IMR-90 (cell line): ENCODE results near the gene CYP19A1. TPM values are rescaled to one million over a fixed set of nuclear protein-coding genes. Genes with fewer than 3 reads are reported as not detected.

Experiments used
- ATAC-seq: fragments of 200-7000 bp; cut with Tn5 transposase; 2 replicates; pipeline ENCODE4 v1.9.1; 2020; ENCODE audit warnings: low read depth, mild to moderate bottlenecking, moderate library complexity
- BruUV-seq: library from RNA; stranded (reverse); fragments of 400-500 nt; replicated peaks from 2 replicates; lab custom pipeline; 2021; lab: Mats Ljungman, UMichigan
- CTCF ChIA-PET: fragments of 300-600 bp; formaldehyde crosslinking; extraction: SDS; loops from one replicate; lab custom pipeline; 2021; ENCODE audit warnings: antibody characterized with exemption; lab: Yijun Ruan, JAX
- POLR2A ChIA-PET: fragments of 300-600 bp; sonication (Branson Sonifier 250); formaldehyde crosslinking; loops from one replicate; lab custom pipeline; 2022; ENCODE audit warnings: antibody characterized with exemption; ENCODE audit not compliant: unreplicated experiment; lab: Charles Lee
- DNase-seq: peaks from one replicate; pipeline ENCODE4 v3.0.0; 2013
- H2AFZ ChIP-seq: replicated peaks from 2 replicates; pipeline ENCODE3; 2013; ENCODE audit warnings: low read length, mild to moderate bottlenecking; ENCODE audit not compliant: poor library complexity
- H2AK5ac ChIP-seq: 2 replicates; pipeline ENCODE4 v1.6.1; 2013; ENCODE audit warnings: low read depth, low read length, inconsistent platforms
- H2AK9ac ChIP-seq: replicated peaks from 2 replicates; pipeline ENCODE3; 2013; ENCODE audit warnings: mild to moderate bottlenecking, low read depth, low read length, moderate library complexity; ENCODE audit not compliant: poor library complexity
- H2BK120ac ChIP-seq: 2 replicates; pipeline ENCODE4 v1.6.1; 2013; ENCODE audit warnings: low read depth, low read length, inconsistent platforms
- H2BK15ac ChIP-seq: 3 replicates; pipeline ENCODE4 v1.6.1; 2013; ENCODE audit warnings: low read depth, low read length, inconsistent platforms
- H2BK20ac ChIP-seq: 2 replicates; pipeline ENCODE4 v1.6.1; 2013; ENCODE audit warnings: low read depth, mild to moderate bottlenecking, inconsistent platforms, low read length, moderate library complexity
- H2BK5ac ChIP-seq: 2 replicates; pipeline ENCODE4 v1.6.1; 2013; ENCODE audit warnings: mild to moderate bottlenecking, low read depth, low read length, inconsistent platforms; ENCODE audit not compliant: poor library complexity, severe bottlenecking
- H3K14ac ChIP-seq: replicated peaks from 2 replicates; pipeline ENCODE4 v1.6.1; 2013; ENCODE audit warnings: low read depth, low read length, inconsistent platforms
- H3K18ac ChIP-seq: 2 replicates; pipeline ENCODE4 v1.6.1; 2013; ENCODE audit warnings: low read depth, low read length, control low read depth
- H3K23ac ChIP-seq: 2 replicates; pipeline ENCODE4 v1.6.1; 2013; ENCODE audit warnings: low read depth, low read length, inconsistent platforms
- H3K27ac ChIP-seq: 2 replicates; pipeline ENCODE4 v1.5.1; 2013; ENCODE audit warnings: mild to moderate bottlenecking, control low read depth, low read length; ENCODE audit not compliant: insufficient read depth
- H3K27me3 ChIP-seq: 2 replicates; pipeline ENCODE4 v1.6.1; 2013; ENCODE audit warnings: low read length; ENCODE audit not compliant: control insufficient read depth, insufficient read depth
- H3K36me3 ChIP-seq: 2 replicates; pipeline ENCODE4 v1.6.1; 2013; ENCODE audit warnings: low read length, mixed read lengths; ENCODE audit not compliant: control insufficient read depth, insufficient read depth
- H3K4ac ChIP-seq: 2 replicates; pipeline ENCODE4 v1.6.1; 2013; ENCODE audit warnings: low read depth, low read length, inconsistent platforms
- H3K4me1 ChIP-seq: 2 replicates; pipeline ENCODE4 v1.6.1; 2013; ENCODE audit warnings: low read length, mixed read lengths; ENCODE audit not compliant: control insufficient read depth, insufficient read depth
- H3K4me2 ChIP-seq: 2 replicates; pipeline ENCODE4 v1.6.1; 2013; ENCODE audit warnings: low read depth, mild to moderate bottlenecking, control low read depth, low read length, moderate library complexity
- H3K4me3 ChIP-seq: 2 replicates; pipeline ENCODE4 v1.5.1; 2013; ENCODE audit warnings: low read depth, mild to moderate bottlenecking, control low read depth, low read length, moderate library complexity; ENCODE audit not compliant: insufficient read depth
- H3K56ac ChIP-seq: 2 replicates; pipeline ENCODE4 v1.6.1; 2013; ENCODE audit warnings: low read length, inconsistent platforms; ENCODE audit not compliant: insufficient read depth; ENCODE audit errors: extremely low read depth
- H3K79me1 ChIP-seq, 2 experiments: 2 replicates each; pipeline ENCODE4 v1.6.1; 2013; ENCODE audit warnings: low read length in 2 of 2, inconsistent platforms in 1 of 2, low read depth in 1 of 2
- H3K9ac ChIP-seq: 2 replicates; pipeline ENCODE4 v1.6.1; 2013; ENCODE audit warnings: low read depth, low read length, control low read depth
- H3K9me1 ChIP-seq: 2 replicates; pipeline ENCODE4 v1.6.1; 2013; ENCODE audit warnings: low read length, inconsistent platforms; ENCODE audit not compliant: insufficient read depth
- H3K9me3 ChIP-seq: 2 replicates; pipeline ENCODE4 v1.6.1; 2013; ENCODE audit warnings: low read length; ENCODE audit not compliant: control insufficient read depth, insufficient read depth
- H4K20me1 ChIP-seq: 2 replicates; pipeline ENCODE4 v1.6.1; 2013; ENCODE audit warnings: low read length, inconsistent platforms; ENCODE audit not compliant: insufficient read depth
- H4K5ac ChIP-seq: 2 replicates; pipeline ENCODE4 v1.6.1; 2013; ENCODE audit warnings: mild to moderate bottlenecking, low read depth, low read length, control low read depth
- H4K8ac ChIP-seq, 2 experiments: 2 replicates each; pipeline ENCODE4 v1.6.1; 2013; ENCODE audit warnings: low read depth in 2 of 2, low read length in 2 of 2, control low read depth in 1 of 2, inconsistent platforms in 1 of 2
- H4K91ac ChIP-seq: 2 replicates; pipeline ENCODE4 v1.6.1; 2013; ENCODE audit warnings: low read depth, low read length, inconsistent platforms; ENCODE audit not compliant: insufficient read depth
- BHLHE40 ChIP-seq: fragments of 150-350 bp; IDR thresholded peaks from 2 replicates; pipeline ENCODE4 v1.6.1; 2016; ENCODE audit warnings: mild to moderate bottlenecking, low read depth, low read length
- CEBPB ChIP-seq: IDR thresholded peaks from 2 replicates; pipeline ENCODE4 v1.6.1; 2012; ENCODE audit warnings: low read depth, low read length, improper control_type of control experiment
- CHD1 ChIP-seq: IDR thresholded peaks from 2 replicates; pipeline ENCODE4 v1.6.1; 2012; ENCODE audit warnings: low read depth, low read length, improper control_type of control experiment
- FOS ChIP-seq: fragments of 150-350 bp; IDR thresholded peaks from 2 replicates; pipeline ENCODE4 v1.6.1; 2016; ENCODE audit warnings: low read depth, low read length
- MAFK ChIP-seq: IDR thresholded peaks from 2 replicates; pipeline ENCODE4 v1.6.1; 2012; ENCODE audit warnings: low read depth, low read length, improper control_type of control experiment
- MAZ ChIP-seq: IDR thresholded peaks from 2 replicates; pipeline ENCODE4 v1.6.1; 2012; ENCODE audit warnings: low read depth, mild to moderate bottlenecking, low read length, improper control_type of control experiment, moderate library complexity, borderline replicate concordance
- MXI1 ChIP-seq: IDR thresholded peaks from 2 replicates; pipeline ENCODE4 v1.6.1; 2012; ENCODE audit warnings: low read depth, mild to moderate bottlenecking, low read length, moderate library complexity, borderline replicate concordance
- NFE2L2 ChIP-seq: fragments of 150-350 bp; IDR thresholded peaks from 2 replicates; pipeline ENCODE4 v1.6.1; 2016; ENCODE audit warnings: low read depth, mild to moderate bottlenecking, low read length
- POLR2A ChIP-seq: IDR thresholded peaks from 2 replicates; pipeline ENCODE4 v1.6.1; 2012; ENCODE audit warnings: mild to moderate bottlenecking, low read depth, low read length
- RAD21 ChIP-seq: IDR thresholded peaks from 2 replicates; pipeline ENCODE4 v1.6.1; 2012; ENCODE audit warnings: low read length, improper control_type of control experiment
- RCOR1 ChIP-seq: IDR thresholded peaks from 2 replicates; pipeline ENCODE4 v1.6.1; 2012; ENCODE audit warnings: mild to moderate bottlenecking, low read length, improper control_type of control experiment; ENCODE audit not compliant: insufficient replicate concordance
- RFX5 ChIP-seq: IDR thresholded peaks from 2 replicates; pipeline ENCODE4 v1.8.0; 2012; ENCODE audit warnings: low read depth, mild to moderate bottlenecking, low read length, moderate library complexity
- SMC3 ChIP-seq: fragments of 150-350 bp; IDR thresholded peaks from 2 replicates; pipeline ENCODE4 v1.6.1; 2016; ENCODE audit warnings: low read depth, mild to moderate bottlenecking, antibody characterized with exemption, low read length, moderate library complexity
- WGBS, 2 experiments: methylation state at CpG; one replicate each; pipeline versions ENCODE4 v1.1.5 to v1.1.7; 2013; ENCODE audit warnings: missing lambda C conversion rate in 2 of 2; ENCODE audit not compliant: insufficient read length in 1 of 2; ENCODE audit errors: extremely low coverage in 2 of 2; 5-methylcytosine and 5-hydroxymethylcytosine counted together
- dilution Hi-C: fragments of 300-500 bp; cut with HindIII; formaldehyde crosslinking; loops from one replicate; pipeline ENCODE4 v1.14.3; 2018; ENCODE audit warnings: low sequenced_read_pairs; ENCODE audit not compliant: unreplicated experiment
- in situ Hi-C: fragments of 300-500 bp; cut with MboI; formaldehyde crosslinking; loops from 3 replicates; pipeline ENCODE4 v1.14.3; 2019; ENCODE audit warnings: low sequenced_read_pairs, inconsistent platforms, mixed read lengths
- intact Hi-C: fragments of 100-400 bp; cut with micrococcal nuclease; formaldehyde crosslinking; loops from 2 replicates; pipeline ENCODE4 v1.10.0; 2022
- polyA plus RNA-seq, 3 experiments: library from polyadenylated mRNA; depleted of rRNA; stranded (reverse); fragments of >200 nt; gene quantifications; 2 replicates each; pipeline ENCODE4 v1.2.3, GENCODE V29; 2012; ENCODE audit warnings: low replicate concordance in 1 of 3
- total RNA-seq: library from RNA; depleted of rRNA; stranded (reverse); fragments of >200 nt; gene quantifications from 2 replicates; pipeline ENCODE4 v1.2.3, GENCODE V29; 2012
- TF ChIP-seq, protein P1 (sequence below): fragments of 150-350 bp; IDR thresholded peaks from 2 replicates; pipeline ENCODE4 v1.6.1; 2016; ENCODE audit warnings: low read depth, mild to moderate bottlenecking, low read length, moderate library complexity, borderline replicate concordance
- TF ChIP-seq, protein P2 (sequence below): fragments of 150-350 bp; IDR thresholded peaks from 2 replicates; pipeline ENCODE4 v1.6.1; 2017; ENCODE audit warnings: mild to moderate bottlenecking, antibody characterized with exemption, low read length, low read depth
- TF ChIP-seq, protein P3 (sequence below): conservative IDR thresholded peaks from 2 replicates; pipeline ENCODE4 v1.5.1; 2012; ENCODE audit warnings: mild to moderate bottlenecking, low read depth, low read length, improper control_type of control experiment

Gene CYP19A1
- total and polyA plus RNA-seq, 2 of the 4 experiments (the other 2 are of a cell fraction) = not detected

DNA sequence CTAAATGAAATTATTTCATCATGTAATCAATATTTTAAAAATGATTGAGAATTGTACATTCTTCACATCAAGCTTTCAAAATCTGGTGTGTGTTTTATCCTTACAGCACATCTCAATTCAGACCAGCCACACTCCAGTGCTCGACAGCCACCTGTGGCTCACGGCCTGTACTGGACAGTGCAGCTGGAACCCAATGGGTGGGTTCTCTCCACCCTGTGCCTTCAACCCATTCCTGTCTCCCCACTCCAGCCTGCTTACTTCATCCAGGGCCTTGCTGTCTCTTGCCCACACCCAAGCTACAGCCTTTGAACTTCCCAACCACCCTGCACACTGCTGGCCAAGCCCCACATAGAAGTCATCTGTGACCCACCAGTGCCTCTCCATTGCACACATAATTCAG is 17.6 kb downstream of the CYP19A1 start:
- H3K23ac ChIP-seq = no peak overlapping the region
- in situ Hi-C loops (no loop called here), intact Hi-C loops (no loop called here), dilution Hi-C loops (no loop called here)
- H4K5ac ChIP-seq = no peak overlapping the region
- no peak overlapping the region for H2BK20ac ChIP-seq
- H3K9ac ChIP-seq = no peak overlapping the region
- peaks cover 4% of the 10 kb centered on the region; the same call in 1 of the 2 replicates for H3K4me1 ChIP-seq
- H2AFZ ChIP-seq = no peak overlapping the region
- BruUV-seq = no TSS peak
- POLR2A ChIA-PET = no interaction called here
- H3K18ac ChIP-seq = no peak overlapping the region
- no peaks in the 10 kb centered on the region for H4K20me1 ChIP-seq
- no peak overlapping the region for H3K4me2 ChIP-seq
- no peak overlapping the region for H2AK9ac ChIP-seq
- H4K8ac ChIP-seq = no peak overlapping the region
- no peak overlapping the region for H2BK5ac ChIP-seq
- no peak overlapping the region for H3K4me3 ChIP-seq
- no peak overlapping the region for H3K14ac ChIP-seq
- no peak for TF ChIP-seq RCOR1
- TF ChIP-seq, protein P1, sequence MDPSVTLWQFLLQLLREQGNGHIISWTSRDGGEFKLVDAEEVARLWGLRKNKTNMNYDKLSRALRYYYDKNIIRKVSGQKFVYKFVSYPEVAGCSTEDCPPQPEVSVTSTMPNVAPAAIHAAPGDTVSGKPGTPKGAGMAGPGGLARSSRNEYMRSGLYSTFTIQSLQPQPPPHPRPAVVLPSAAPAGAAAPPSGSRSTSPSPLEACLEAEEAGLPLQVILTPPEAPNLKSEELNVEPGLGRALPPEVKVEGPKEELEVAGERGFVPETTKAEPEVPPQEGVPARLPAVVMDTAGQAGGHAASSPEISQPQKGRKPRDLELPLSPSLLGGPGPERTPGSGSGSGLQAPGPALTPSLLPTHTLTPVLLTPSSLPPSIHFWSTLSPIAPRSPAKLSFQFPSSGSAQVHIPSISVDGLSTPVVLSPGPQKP = no peak
- no peak for TF ChIP-seq MXI1
- no peak for TF ChIP-seq RFX5
- no peak for TF ChIP-seq CHD1
- TF ChIP-seq MAFK = no peak
- TF ChIP-seq NFE2L2 = no peak
- TF ChIP-seq BHLHE40 = no peak
- no peak for TF ChIP-seq CEBPB
- TF ChIP-seq FOS = no peak
- TF ChIP-seq, protein P2, sequence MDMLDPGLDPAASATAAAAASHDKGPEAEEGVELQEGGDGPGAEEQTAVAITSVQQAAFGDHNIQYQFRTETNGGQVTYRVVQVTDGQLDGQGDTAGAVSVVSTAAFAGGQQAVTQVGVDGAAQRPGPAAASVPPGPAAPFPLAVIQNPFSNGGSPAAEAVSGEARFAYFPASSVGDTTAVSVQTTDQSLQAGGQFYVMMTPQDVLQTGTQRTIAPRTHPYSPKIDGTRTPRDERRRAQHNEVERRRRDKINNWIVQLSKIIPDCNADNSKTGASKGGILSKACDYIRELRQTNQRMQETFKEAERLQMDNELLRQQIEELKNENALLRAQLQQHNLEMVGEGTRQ = no peak
- no peak for TF ChIP-seq MAZ
- TF ChIP-seq SMC3 = no peak
- TF ChIP-seq, protein P3, sequence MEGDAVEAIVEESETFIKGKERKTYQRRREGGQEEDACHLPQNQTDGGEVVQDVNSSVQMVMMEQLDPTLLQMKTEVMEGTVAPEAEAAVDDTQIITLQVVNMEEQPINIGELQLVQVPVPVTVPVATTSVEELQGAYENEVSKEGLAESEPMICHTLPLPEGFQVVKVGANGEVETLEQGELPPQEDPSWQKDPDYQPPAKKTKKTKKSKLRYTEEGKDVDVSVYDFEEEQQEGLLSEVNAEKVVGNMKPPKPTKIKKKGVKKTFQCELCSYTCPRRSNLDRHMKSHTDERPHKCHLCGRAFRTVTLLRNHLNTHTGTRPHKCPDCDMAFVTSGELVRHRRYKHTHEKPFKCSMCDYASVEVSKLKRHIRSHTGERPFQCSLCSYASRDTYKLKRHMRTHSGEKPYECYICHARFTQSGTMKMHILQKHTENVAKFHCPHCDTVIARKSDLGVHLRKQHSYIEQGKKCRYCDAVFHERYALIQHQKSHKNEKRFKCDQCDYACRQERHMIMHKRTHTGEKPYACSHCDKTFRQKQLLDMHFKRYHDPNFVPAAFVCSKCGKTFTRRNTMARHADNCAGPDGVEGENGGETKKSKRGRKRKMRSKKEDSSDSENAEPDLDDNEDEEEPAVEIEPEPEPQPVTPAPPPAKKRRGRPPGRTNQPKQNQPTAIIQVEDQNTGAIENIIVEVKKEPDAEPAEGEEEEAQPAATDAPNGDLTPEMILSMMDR = no peak
- no peak for TF ChIP-seq POLR2A
- TF ChIP-seq RAD21 = no peak
- H3K27ac ChIP-seq = no peak overlapping the region
- ATAC-seq (no peak), DNase-seq (no peak)
- H3K56ac ChIP-seq = no peak overlapping the region
- no peak overlapping the region for H4K91ac ChIP-seq
- CTCF ChIA-PET = no interaction called here
- H2AK5ac ChIP-seq = no peak overlapping the region
- H2BK15ac ChIP-seq = no peak overlapping the region
- H2BK120ac ChIP-seq = no peak overlapping the region
- no peaks in the 10 kb centered on the region for H3K36me3 ChIP-seq
- no peaks in the 10 kb centered on the region for H3K9me3 ChIP-seq
- WGBS, 2 experiments = no CpG with 5 or more reads among the region's 2 CpGs
- peaks cover 18% of the 10 kb centered on the region for H3K27me3 ChIP-seq
- H3K9me1 ChIP-seq = no peaks in the 10 kb centered on the region
- no peaks in the 10 kb centered on the region for H3K79me1 ChIP-seq
- H3K4ac ChIP-seq = no peak overlapping the region
